K562 (cell line): ENCODE data around the gene SLC24A4.

ENCODE experiments used
- ETV6 ChIP-seq, 3 experiments: fragments of 150-350 bp in 1 of 3; sonication (generic) in 1 of 3; formaldehyde crosslinking in 1 of 3; IDR thresholded peaks; 2 replicates each; pipeline versions ENCODE4 v1.6.1 to v1.8.0; 2014 to 2022; ENCODE audit warnings: borderline replicate concordance in 2 of 3, low read depth in 2 of 3, antibody characterized with exemption in 1 of 3, low read length in 1 of 3, mild to moderate bottlenecking in 1 of 3, missing genetic modification reagents in 1 of 3
- HNRNPH1 ChIP-seq: fragments of 200-400 bp; formaldehyde crosslinking; optimal IDR thresholded peaks from 2 replicates; pipeline ENCODE3; 2017; ENCODE audit warnings: low read depth, mild to moderate bottlenecking, low read length, moderate library complexity
- HNRNPL ChIP-seq: fragments of 200-400 bp; formaldehyde crosslinking; IDR thresholded peaks from 2 replicates; pipeline ENCODE4 v1.6.1; 2017; ENCODE audit warnings: low read depth, mild to moderate bottlenecking, low read length
- MYC ChIP-seq, 2 experiments: fragments of 250-450 bp in 1 of 2; sonication (Bioruptor Pico) in 1 of 2; IDR thresholded peaks; 2 replicates each; pipeline versions ENCODE4 v1.5.1 to v1.6.1; 2012 to 2021; ENCODE audit warnings: low read depth in 2 of 2, borderline replicate concordance in 1 of 2, improper control_type of control experiment in 1 of 2, low read length in 1 of 2, mild to moderate bottlenecking in 1 of 2, moderate library complexity in 1 of 2
- NFRKB ChIP-seq: fragments of 450-650 bp; IDR thresholded peaks from 2 replicates; pipeline ENCODE4 v1.6.1; 2016; ENCODE audit warnings: low read depth
- SMC3 ChIP-seq: conservative IDR thresholded peaks from 2 replicates; pipeline ENCODE4 v1.6.1; 2011; ENCODE audit warnings: low read depth, low read length, improper control_type of control experiment; ENCODE audit not compliant: insufficient read depth
- ZNF232 ChIP-seq: sonication (generic); formaldehyde crosslinking; IDR thresholded peaks from 2 replicates; pipeline ENCODE4 v1.8.0; 2022; ENCODE audit warnings: mild to moderate bottlenecking, missing genetic modification reagents
- ZNF239 ChIP-seq: fragments of 250-450 bp; sonication (Bioruptor Pico); IDR thresholded peaks from 2 replicates; pipeline ENCODE4 v1.4.0; 2020; ENCODE audit warnings: mild to moderate bottlenecking
- ZNF263 ChIP-seq: sonication (generic); formaldehyde crosslinking; IDR thresholded peaks from 2 replicates; pipeline ENCODE4 v1.8.0; 2022; ENCODE audit warnings: mild to moderate bottlenecking, missing genetic modification reagents, borderline replicate concordance
- TF ChIP-seq, protein P1 (sequence below), 3 experiments: IDR thresholded peaks in 2 of 3; conservative IDR thresholded peaks in 1 of 3; 2 replicates each; pipeline ENCODE4 v1.5.1; 2011 to 2012; ENCODE audit warnings: low read length in 3 of 3, mild to moderate bottlenecking in 3 of 3, control low read depth in 2 of 3, improper control_type of control experiment in 1 of 3, inconsistent platforms in 1 of 3, low read depth in 1 of 3, mixed read lengths in 1 of 3, moderate library complexity in 1 of 3; ENCODE audit not compliant: insufficient read depth in 2 of 3
- TF ChIP-seq, protein P2 (sequence below): sonication (generic); formaldehyde crosslinking; IDR thresholded peaks from 2 replicates; pipeline ENCODE4 v1.8.0; 2022; ENCODE audit warnings: missing genetic modification reagents, mild to moderate bottlenecking, borderline replicate concordance
- TF ChIP-seq, protein P3 (sequence below): fragments of 450-650 bp; IDR thresholded peaks from 2 replicates; pipeline ENCODE4 v1.6.1; 2014; ENCODE audit warnings: low read depth, mild to moderate bottlenecking, moderate library complexity, borderline replicate concordance

DNA sequence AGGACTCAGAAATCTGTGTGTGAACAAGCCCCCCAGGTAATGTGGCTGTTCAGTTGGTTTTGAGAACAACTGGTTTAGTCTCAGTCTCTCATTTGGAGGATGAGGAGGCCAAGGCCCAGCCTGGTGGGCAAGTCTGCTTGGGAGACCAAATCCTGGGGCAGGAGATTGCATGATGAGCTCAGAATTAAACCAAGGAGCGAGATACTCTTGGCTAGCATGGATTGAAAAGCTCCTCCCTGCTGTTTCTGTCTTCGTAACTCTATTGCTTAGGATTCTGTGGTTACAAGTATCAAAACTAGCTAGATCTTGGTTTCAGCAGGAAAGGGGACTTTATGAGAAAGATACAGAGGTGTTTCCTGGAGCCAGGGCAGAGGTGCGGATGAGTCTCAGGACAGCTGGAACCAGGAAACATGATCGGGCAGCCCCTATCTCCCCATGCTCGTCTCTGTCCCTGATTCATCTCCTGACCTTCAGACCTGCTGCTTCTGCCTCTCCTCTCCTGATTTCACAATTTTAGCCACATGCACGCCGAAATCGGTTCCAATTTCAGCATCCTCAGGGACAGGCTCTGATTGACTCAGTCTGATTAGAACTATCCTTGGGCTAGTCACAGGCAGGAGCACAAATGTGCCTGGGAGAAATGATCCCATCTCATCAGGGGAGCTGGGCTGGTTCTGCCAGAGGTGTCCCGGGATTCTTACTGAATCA lies 150.4 kb downstream of the SLC24A4 start:
- TF ChIP-seq, protein P1, sequence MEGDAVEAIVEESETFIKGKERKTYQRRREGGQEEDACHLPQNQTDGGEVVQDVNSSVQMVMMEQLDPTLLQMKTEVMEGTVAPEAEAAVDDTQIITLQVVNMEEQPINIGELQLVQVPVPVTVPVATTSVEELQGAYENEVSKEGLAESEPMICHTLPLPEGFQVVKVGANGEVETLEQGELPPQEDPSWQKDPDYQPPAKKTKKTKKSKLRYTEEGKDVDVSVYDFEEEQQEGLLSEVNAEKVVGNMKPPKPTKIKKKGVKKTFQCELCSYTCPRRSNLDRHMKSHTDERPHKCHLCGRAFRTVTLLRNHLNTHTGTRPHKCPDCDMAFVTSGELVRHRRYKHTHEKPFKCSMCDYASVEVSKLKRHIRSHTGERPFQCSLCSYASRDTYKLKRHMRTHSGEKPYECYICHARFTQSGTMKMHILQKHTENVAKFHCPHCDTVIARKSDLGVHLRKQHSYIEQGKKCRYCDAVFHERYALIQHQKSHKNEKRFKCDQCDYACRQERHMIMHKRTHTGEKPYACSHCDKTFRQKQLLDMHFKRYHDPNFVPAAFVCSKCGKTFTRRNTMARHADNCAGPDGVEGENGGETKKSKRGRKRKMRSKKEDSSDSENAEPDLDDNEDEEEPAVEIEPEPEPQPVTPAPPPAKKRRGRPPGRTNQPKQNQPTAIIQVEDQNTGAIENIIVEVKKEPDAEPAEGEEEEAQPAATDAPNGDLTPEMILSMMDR (IDR thresholded peaks at IDR 0.05 in 2 of 3, conservative IDR thresholded peaks at IDR 0.05 in 1 of 3; ENCODE audit: insufficient read depth in 2 of 3, low read depth in 1 of 3, low read length in 3 of 3) = no peak
- TF ChIP-seq SMC3 (no peak), NFRKB (no peak), ETV6 (IDR thresholded peaks at IDR 0.05; ENCODE audit: borderline replicate concordance in 1 of 2, low read depth in 2 of 2, low read length in 1 of 2) (no peak), ETV6 (CRISPR knock-in tag; IDR thresholded peaks at IDR 0.05; ENCODE audit: borderline replicate concordance) (no peak), ZNF232 (no peak), HNRNPL (no peak), HNRNPH1 (no peak), MYC (IDR thresholded peaks at IDR 0.05; ENCODE audit: low read depth, low read length) (no peak), MYC (CRISPR knock-in tag; IDR thresholded peaks at IDR 0.05; ENCODE audit: borderline replicate concordance, low read depth) (no peak), ZNF263 (CRISPR knock-in tag) (no peak), ZNF239 (no peak)
- TF ChIP-seq, protein P2, sequence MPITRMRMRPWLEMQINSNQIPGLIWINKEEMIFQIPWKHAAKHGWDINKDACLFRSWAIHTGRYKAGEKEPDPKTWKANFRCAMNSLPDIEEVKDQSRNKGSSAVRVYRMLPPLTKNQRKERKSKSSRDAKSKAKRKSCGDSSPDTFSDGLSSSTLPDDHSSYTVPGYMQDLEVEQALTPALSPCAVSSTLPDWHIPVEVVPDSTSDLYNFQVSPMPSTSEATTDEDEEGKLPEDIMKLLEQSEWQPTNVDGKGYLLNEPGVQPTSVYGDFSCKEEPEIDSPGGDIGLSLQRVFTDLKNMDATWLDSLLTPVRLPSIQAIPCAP (CRISPR knock-in tag) = no peak
- TF ChIP-seq, protein P3, sequence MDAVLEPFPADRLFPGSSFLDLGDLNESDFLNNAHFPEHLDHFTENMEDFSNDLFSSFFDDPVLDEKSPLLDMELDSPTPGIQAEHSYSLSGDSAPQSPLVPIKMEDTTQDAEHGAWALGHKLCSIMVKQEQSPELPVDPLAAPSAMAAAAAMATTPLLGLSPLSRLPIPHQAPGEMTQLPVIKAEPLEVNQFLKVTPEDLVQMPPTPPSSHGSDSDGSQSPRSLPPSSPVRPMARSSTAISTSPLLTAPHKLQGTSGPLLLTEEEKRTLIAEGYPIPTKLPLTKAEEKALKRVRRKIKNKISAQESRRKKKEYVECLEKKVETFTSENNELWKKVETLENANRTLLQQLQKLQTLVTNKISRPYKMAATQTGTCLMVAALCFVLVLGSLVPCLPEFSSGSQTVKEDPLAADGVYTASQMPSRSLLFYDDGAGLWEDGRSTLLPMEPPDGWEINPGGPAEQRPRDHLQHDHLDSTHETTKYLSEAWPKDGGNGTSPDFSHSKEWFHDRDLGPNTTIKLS = no peak
